Mesendoderm (in vitro differentiated cells): ENCODE data around the gene FGF22.

ENCODE experiments used
- DNase-seq: peaks from one replicate; pipeline ENCODE4 v3.0.0; 2013
- H2AK5ac ChIP-seq: 2 replicates; pipeline ENCODE4 v1.6.1; 2013; ENCODE audit warnings: low read length, inconsistent platforms
- H2BK120ac ChIP-seq: 2 replicates; pipeline ENCODE4 v1.6.1; 2013; ENCODE audit warnings: low read depth, mild to moderate bottlenecking, low read length, moderate library complexity, mixed read lengths
- H2BK15ac ChIP-seq: replicated peaks from 2 replicates; pipeline ENCODE4 v1.6.1; 2013; ENCODE audit warnings: low read depth, mild to moderate bottlenecking, moderate library complexity
- H2BK5ac ChIP-seq: 2 replicates; pipeline ENCODE4 v1.6.1; 2013; ENCODE audit warnings: low read length, inconsistent platforms
- H3K18ac ChIP-seq: 2 replicates; pipeline ENCODE4 v1.6.1; 2013; ENCODE audit warnings: mild to moderate bottlenecking, low read length, mixed read lengths
- H3K23ac ChIP-seq: one replicate; pipeline ENCODE4 v1.6.1; 2013; ENCODE audit warnings: low read length
- H3K27ac ChIP-seq: 2 replicates; pipeline ENCODE4 v1.5.1; 2013; ENCODE audit warnings: low read depth, mild to moderate bottlenecking, inconsistent platforms, low read length, moderate library complexity
- H3K27me3 ChIP-seq: 2 replicates; pipeline ENCODE4 v1.6.1; 2013; ENCODE audit warnings: low read length, control low read depth, mild to moderate bottlenecking, inconsistent platforms; ENCODE audit not compliant: insufficient read depth, poor library complexity
- H3K36me3 ChIP-seq: 2 replicates; pipeline ENCODE4 v1.6.1; 2013; ENCODE audit warnings: low read length, inconsistent platforms; ENCODE audit not compliant: control insufficient read depth, insufficient read depth
- H3K4ac ChIP-seq: one replicate; pipeline ENCODE4 v1.6.1; 2013; ENCODE audit warnings: low read depth, mild to moderate bottlenecking, low read length, moderate library complexity
- H3K4me1 ChIP-seq: 2 replicates; pipeline ENCODE4 v1.6.1; 2013; ENCODE audit warnings: low read depth, low read length, inconsistent platforms; ENCODE audit not compliant: control insufficient read depth
- H3K4me2 ChIP-seq: 2 replicates; pipeline ENCODE4 v1.6.1; 2013; ENCODE audit warnings: low read length
- H3K4me3 ChIP-seq: 2 replicates; pipeline ENCODE4 v1.5.1; 2013; ENCODE audit warnings: mild to moderate bottlenecking, low read length
- H3K56ac ChIP-seq: one replicate; pipeline ENCODE4 v1.6.1; 2013; ENCODE audit warnings: low read length
- H3K79me1 ChIP-seq: 2 replicates; pipeline ENCODE4 v1.6.1; 2013; ENCODE audit warnings: low read length, inconsistent platforms
- H3K79me2 ChIP-seq: 2 replicates; pipeline ENCODE4 v1.6.1; 2013; ENCODE audit warnings: mild to moderate bottlenecking, low read length; ENCODE audit not compliant: control insufficient read depth, insufficient read depth
- H3K9ac ChIP-seq: 2 replicates; pipeline ENCODE4 v1.6.1; 2013; ENCODE audit warnings: low read length, inconsistent platforms
- H4K5ac ChIP-seq: one replicate; pipeline ENCODE4 v1.6.1; 2013; ENCODE audit warnings: low read length
- H4K8ac ChIP-seq: one replicate; pipeline ENCODE4 v1.6.1; 2013; ENCODE audit warnings: low read depth, mild to moderate bottlenecking, control low read depth, low read length, moderate library complexity
- WGBS: extraction: QIAGEN DNeasy Blood & Tissue Kit; methylation state at CpG from one replicate; pipeline ENCODE4 v1.1.7; 2013; ENCODE audit warnings: low lambda C conversion rate, missing lambda C conversion rate; ENCODE audit not compliant: insufficient coverage; ENCODE audit errors: extremely low coverage; 5-methylcytosine and 5-hydroxymethylcytosine counted together

The FGF22 gene

GRCh38 chr19:674282-675151 is 34.8 kb downstream of the FGF22 start:
- Histone ChIP-seq H2BK120ac (no peak overlapping the region), H3K27ac (no peak overlapping the region), H3K4me1 (no peaks in the 10 kb centered on the region), H3K36me3 (no peaks in the 10 kb centered on the region), H2BK5ac (no peak overlapping the region), H3K4ac (no peak overlapping the region), H3K23ac (no peak overlapping the region), H3K4me2 (no peak overlapping the region), H3K79me1 (no peaks in the 10 kb centered on the region), H2BK15ac (no peak overlapping the region), H3K9ac (no peak overlapping the region), H3K18ac (no peak overlapping the region), H3K27me3 (peaks cover 4% of the 10 kb centered on the region), H4K8ac (no peak overlapping the region), H4K5ac (no peak overlapping the region), H3K79me2 (no peaks in the 10 kb centered on the region), H2AK5ac (no peak overlapping the region), H3K4me3 (no peak overlapping the region), H3K56ac (no peak overlapping the region)
- DNase-seq: no peak
- WGBS: no CpG with 5 or more reads among the region's 38 CpGs

GRCh38 chr19:676007-676338 is 36.3 kb downstream of the FGF22 start:
- H3K27ac ChIP-seq: no peak overlapping the region
- DNase-seq: no peak
- no peaks in the 10 kb centered on the region for H3K4me1 ChIP-seq
- H3K56ac ChIP-seq: no peak overlapping the region
- H3K79me1 ChIP-seq: no peaks in the 10 kb centered on the region
- WGBS: no CpG with 5 or more reads among the region's 31 CpGs
- no peak overlapping the region for H3K4ac ChIP-seq
- H2AK5ac ChIP-seq: no peak overlapping the region
- no peak overlapping the region for H3K4me2 ChIP-seq
- no peaks in the 10 kb centered on the region for H3K79me2 ChIP-seq
- H3K9ac ChIP-seq: no peak overlapping the region
- H3K18ac ChIP-seq: no peak overlapping the region
- no peak overlapping the region for H3K23ac ChIP-seq
- no peaks in the 10 kb centered on the region for H3K36me3 ChIP-seq
- no peak overlapping the region for H3K4me3 ChIP-seq
- no peak overlapping the region for H4K8ac ChIP-seq
- no peak overlapping the region for H2BK15ac ChIP-seq
- H3K27me3 ChIP-seq: peaks cover 4% of the 10 kb centered on the region
- H4K5ac ChIP-seq: no peak overlapping the region
- no peak overlapping the region for H2BK5ac ChIP-seq
- H2BK120ac ChIP-seq: no peak overlapping the region

- Histone ChIP-seq H3K4me1 (no peaks in the 10 kb centered on the region), H3K9ac (no peak within 1 kb of the TSS), H3K23ac (no peak within 1 kb of the TSS), H2BK120ac (no peak within 1 kb of the TSS), H3K56ac (peak within 1 kb of the TSS; percentile 25), H2BK5ac (no peak within 1 kb of the TSS), H3K4ac (no peak within 1 kb of the TSS), H3K36me3 (no peaks in the 10 kb centered on the region), H3K79me2 (no peaks in the 10 kb centered on the region), H3K27me3 (peaks cover 4% of the 10 kb centered on the region), H3K4me2 (no peak within 1 kb of the TSS), H4K5ac (no peak within 1 kb of the TSS), H2BK15ac (no peak within 1 kb of the TSS), H3K27ac (no peak within 1 kb of the TSS), H3K79me1 (no peaks in the 10 kb centered on the region), H3K18ac (no peak within 1 kb of the TSS), H2AK5ac (no peak within 1 kb of the TSS), H3K4me3 (no peak within 1 kb of the TSS), H4K8ac (no peak within 1 kb of the TSS)
- DNase-seq: no peak
- no CpG with 5 or more reads among the region's 63 CpGs for WGBS
Observed at GRCh38 chr19:676339-677105, 36.8 kb downstream of the FGF22 start, which contains the start of gene FSTL3. TSS of gene FSTL3 (plus strand) at chr19:676392. CDS start at chr19:676424, 32 bp downstream.

DNA sequence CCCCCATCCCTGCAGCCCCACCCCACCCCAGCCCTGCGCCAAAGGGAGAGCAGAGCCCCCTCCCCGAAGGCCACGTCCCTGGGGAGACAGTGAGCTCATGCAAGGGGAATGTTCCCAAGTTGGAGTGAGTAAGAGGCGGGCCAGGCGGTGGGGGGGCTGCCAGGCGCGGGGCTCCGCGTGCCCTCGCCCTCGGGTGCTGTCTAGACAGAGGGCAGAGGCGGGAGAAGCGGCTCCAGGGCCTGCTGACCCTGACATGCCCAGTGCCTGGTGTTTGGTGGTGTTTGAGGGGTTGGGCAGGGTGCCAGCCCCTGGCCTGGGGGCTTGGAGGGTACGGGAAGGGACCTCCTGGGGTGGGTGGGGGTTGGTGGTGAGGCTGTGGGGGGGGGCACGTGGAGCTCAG is 37.5 kb downstream of the FGF22 start:
- no peak overlapping the region for H3K4me2 ChIP-seq
- H3K4me3 ChIP-seq: no peak overlapping the region
- no peak overlapping the region for H2BK5ac ChIP-seq
- H3K27ac ChIP-seq: no peak overlapping the region
- no peak overlapping the region for H4K5ac ChIP-seq
- H3K79me2 ChIP-seq: no peaks in the 10 kb centered on the region
- no CpG with 5 or more reads among the region's 15 CpGs for WGBS
- no peak overlapping the region for H3K4ac ChIP-seq
- no peak overlapping the region for H2BK120ac ChIP-seq
- peaks cover 4% of the 10 kb centered on the region for H3K27me3 ChIP-seq
- H4K8ac ChIP-seq: no peak overlapping the region
- H3K56ac ChIP-seq: no peak overlapping the region
- H3K18ac ChIP-seq: no peak overlapping the region
- no peak overlapping the region for H3K23ac ChIP-seq
- H3K36me3 ChIP-seq: no peaks in the 10 kb centered on the region
- H3K79me1 ChIP-seq: no peaks in the 10 kb centered on the region
- no peaks in the 10 kb centered on the region for H3K4me1 ChIP-seq
- DNase-seq: no peak
- no peak overlapping the region for H3K9ac ChIP-seq
- no peak overlapping the region for H2BK15ac ChIP-seq
- no peak overlapping the region for H2AK5ac ChIP-seq

- WGBS: no CpG with 5 or more reads among the region's 22 CpGs
- Histone ChIP-seq H3K36me3 (no peaks in the 10 kb centered on the region), H3K56ac (no peak overlapping the region), H2BK15ac (no peak overlapping the region), H3K23ac (no peak overlapping the region), H3K27me3 (peaks cover 4% of the 10 kb centered on the region), H2BK120ac (no peak overlapping the region), H3K4ac (no peak overlapping the region), H2BK5ac (no peak overlapping the region), H3K18ac (no peak overlapping the region), H3K9ac (no peak overlapping the region), H4K5ac (no peak overlapping the region), H3K4me1 (no peaks in the 10 kb centered on the region), H3K79me2 (no peaks in the 10 kb centered on the region), H3K4me2 (no peak overlapping the region), H2AK5ac (no peak overlapping the region), H4K8ac (no peak overlapping the region), H3K79me1 (no peaks in the 10 kb centered on the region), H3K27ac (no peak overlapping the region), H3K4me3 (no peak overlapping the region)
- no peak for DNase-seq
Observed at GRCh38 chr19:677601-678436, 38.1 kb downstream of the FGF22 start.
